Glutamatergic neuron (in vitro differentiated cells): Measurements from ENCODE around the gene TNFRSF13B. TPM values are rescaled to one million over a fixed set of nuclear protein-coding genes. Genes with fewer than 3 reads are reported as not detected.
A peak's percentile ranks its signal among the peaks of the same experiment; 100 is the strongest.

Experiments used
- DNase-seq: peaks from one replicate; pipeline ENCODE4 v3.0.0; 2022
- H3K27ac Mint-ChIP-seq: one replicate; pipeline ENCODE4 v1.8.0; 2020; ENCODE audit warnings: mild to moderate bottlenecking, mixed read lengths, inconsistent platforms; ENCODE audit not compliant: unreplicated experiment
- H3K27me3 Mint-ChIP-seq: one replicate; pipeline ENCODE4 v1.8.0; 2020; ENCODE audit warnings: mild to moderate bottlenecking, moderate library complexity, mixed read lengths, inconsistent platforms; ENCODE audit not compliant: unreplicated experiment
- H3K36me3 Mint-ChIP-seq: one replicate; pipeline ENCODE4 v1.8.0; 2020; ENCODE audit warnings: mild to moderate bottlenecking, mixed read lengths, inconsistent platforms; ENCODE audit not compliant: unreplicated experiment
- H3K4me1 Mint-ChIP-seq: one replicate; pipeline ENCODE4 v1.8.0; 2020; ENCODE audit warnings: mild to moderate bottlenecking, low read depth, mixed read lengths, inconsistent platforms; ENCODE audit not compliant: unreplicated experiment
- H3K4me3 Mint-ChIP-seq: one replicate; pipeline ENCODE4 v1.8.0; 2020; ENCODE audit warnings: mild to moderate bottlenecking, mixed read lengths, inconsistent platforms; ENCODE audit not compliant: unreplicated experiment
- H3K9me3 Mint-ChIP-seq: one replicate; pipeline ENCODE4 v1.8.0; 2020; ENCODE audit warnings: mild to moderate bottlenecking, moderate library complexity, mixed read lengths, inconsistent platforms; ENCODE audit not compliant: unreplicated experiment
- total RNA-seq: library from RNA; stranded (reverse); fragmentation: NEBNext Ultra II Directional; extraction: Animal tissue kit (Norgen Biotek cat#: 25700); gene quantifications from one replicate; pipeline ENCODE4 v1.2.1, GENCODE V29; 2021; ENCODE audit not compliant: unreplicated experiment
- TF ChIP-seq, protein P1 (sequence below): fragments of 200-600 bp; sonication (generic); IDR thresholded peaks from one replicate; pipeline ENCODE4 v1.5.0; 2021; ENCODE audit not compliant: partially characterized antibody, unreplicated experiment

The TNFRSF13B gene
- total RNA-seq, 1 donor from 2014 or later = not detected

DNA sequence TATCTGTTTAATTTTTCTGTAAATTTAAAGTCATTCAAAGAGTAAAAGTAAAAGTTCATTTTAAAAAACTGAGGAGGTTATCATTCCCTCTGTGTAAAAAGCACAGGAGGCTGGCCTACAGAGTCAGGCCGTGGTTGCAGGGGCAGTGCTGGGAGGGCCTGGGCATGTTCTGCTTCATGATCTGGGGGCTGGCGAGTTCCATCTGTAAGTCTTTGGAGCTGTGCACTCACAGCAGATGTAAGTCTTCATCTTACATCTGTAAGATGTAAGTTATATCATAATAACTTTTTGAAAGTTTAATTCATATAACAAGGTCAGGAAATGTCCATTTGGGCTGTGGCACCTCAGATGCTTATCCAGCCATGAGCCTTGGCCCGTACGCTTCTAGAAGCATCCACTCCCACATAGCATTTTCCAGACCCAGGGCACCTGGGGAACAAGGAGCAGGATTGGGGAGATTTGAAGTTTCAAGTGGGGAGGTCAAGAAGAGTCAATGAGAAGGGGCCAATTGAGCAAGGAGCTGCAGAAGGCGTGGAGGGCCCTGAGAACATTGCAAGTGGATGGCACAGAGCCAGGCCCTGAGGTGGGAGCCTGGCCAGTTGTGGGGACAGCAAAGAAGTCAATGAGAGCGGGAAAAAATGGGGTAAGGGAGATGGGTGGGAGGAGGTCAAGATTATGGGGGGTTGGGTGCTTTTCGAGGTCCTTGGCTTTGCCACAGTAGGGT lies 54.1 kb downstream of the TNFRSF13B start:
- TF ChIP-seq, protein P1, sequence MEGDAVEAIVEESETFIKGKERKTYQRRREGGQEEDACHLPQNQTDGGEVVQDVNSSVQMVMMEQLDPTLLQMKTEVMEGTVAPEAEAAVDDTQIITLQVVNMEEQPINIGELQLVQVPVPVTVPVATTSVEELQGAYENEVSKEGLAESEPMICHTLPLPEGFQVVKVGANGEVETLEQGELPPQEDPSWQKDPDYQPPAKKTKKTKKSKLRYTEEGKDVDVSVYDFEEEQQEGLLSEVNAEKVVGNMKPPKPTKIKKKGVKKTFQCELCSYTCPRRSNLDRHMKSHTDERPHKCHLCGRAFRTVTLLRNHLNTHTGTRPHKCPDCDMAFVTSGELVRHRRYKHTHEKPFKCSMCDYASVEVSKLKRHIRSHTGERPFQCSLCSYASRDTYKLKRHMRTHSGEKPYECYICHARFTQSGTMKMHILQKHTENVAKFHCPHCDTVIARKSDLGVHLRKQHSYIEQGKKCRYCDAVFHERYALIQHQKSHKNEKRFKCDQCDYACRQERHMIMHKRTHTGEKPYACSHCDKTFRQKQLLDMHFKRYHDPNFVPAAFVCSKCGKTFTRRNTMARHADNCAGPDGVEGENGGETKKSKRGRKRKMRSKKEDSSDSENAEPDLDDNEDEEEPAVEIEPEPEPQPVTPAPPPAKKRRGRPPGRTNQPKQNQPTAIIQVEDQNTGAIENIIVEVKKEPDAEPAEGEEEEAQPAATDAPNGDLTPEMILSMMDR = no peak
- no peaks in the 10 kb centered on the region for H3K27me3 Mint-ChIP-seq
- H3K27ac Mint-ChIP-seq = no peak overlapping the region
- peaks cover 2% of the 10 kb centered on the region for H3K9me3 Mint-ChIP-seq
- no peak overlapping the region for H3K4me3 Mint-ChIP-seq
- H3K36me3 Mint-ChIP-seq = no peaks in the 10 kb centered on the region
- H3K4me1 Mint-ChIP-seq = no peaks in the 10 kb centered on the region
- no peak for DNase-seq

- H3K9me3 Mint-ChIP-seq = peaks cover 4% of the 10 kb centered on the region
Observed at GRCh38 chr17:16916557-16916920, 55.4 kb downstream of the TNFRSF13B start.

DNA sequence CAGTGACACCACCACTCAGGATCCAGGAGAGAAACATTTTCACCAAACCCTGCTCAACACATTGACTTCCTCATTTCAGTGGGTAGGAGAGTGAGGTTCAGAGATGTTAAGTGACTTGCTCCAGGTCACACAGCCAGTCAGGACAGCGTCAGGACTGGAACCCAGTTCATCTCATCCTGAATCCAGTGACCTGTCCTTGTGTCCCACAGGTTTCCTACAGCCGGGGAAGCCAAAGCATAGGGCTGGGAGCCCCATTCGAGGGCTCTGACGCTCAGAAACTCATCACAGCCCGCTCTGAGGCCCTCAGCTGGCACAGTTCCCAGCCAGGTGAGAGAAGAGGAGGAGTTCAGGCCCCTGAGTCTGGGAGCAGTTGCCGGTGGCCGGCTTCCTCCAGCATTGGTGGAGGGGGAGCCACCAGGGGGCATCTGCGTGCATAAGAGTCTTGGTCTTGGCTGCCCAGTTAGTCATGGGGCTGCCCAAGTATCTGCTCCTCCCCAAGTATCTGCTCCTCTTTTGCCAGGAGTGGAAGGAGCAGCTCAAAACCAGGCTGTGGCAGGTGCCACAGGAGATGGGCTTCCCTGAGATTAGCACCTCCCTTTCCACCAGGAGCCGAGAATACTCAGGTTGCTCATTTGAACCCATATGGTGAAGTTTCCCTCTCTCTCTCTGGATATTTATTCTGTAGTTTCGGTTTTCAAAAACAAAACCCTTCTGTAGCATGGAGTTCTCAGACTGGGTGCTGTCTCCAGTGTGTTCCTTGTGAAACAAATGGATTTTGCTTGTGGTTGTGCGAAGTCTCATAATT lies 56.0 kb downstream of the TNFRSF13B start:
- TF ChIP-seq, protein P1 = peak; percentile 43
- Mint-ChIP-seq H3K4me3 (no peak overlapping the region), H3K27ac (no peak overlapping the region), H3K36me3 (no peaks in the 10 kb centered on the region), H3K9me3 (peaks cover 4% of the 10 kb centered on the region), H3K27me3 (no peaks in the 10 kb centered on the region), H3K4me1 (no peaks in the 10 kb centered on the region)
- peak; percentile 70 for DNase-seq

More at GRCh38 chr17:16916557-16916920, 55.4 kb downstream of the TNFRSF13B start:
- no peaks in the 10 kb centered on the region for H3K36me3 Mint-ChIP-seq
- no peak overlapping the region for H3K27ac Mint-ChIP-seq
- TF ChIP-seq, protein P1 = no peak
- DNase-seq = no peak
- H3K27me3 Mint-ChIP-seq = no peaks in the 10 kb centered on the region
- no peaks in the 10 kb centered on the region for H3K4me1 Mint-ChIP-seq
- H3K4me3 Mint-ChIP-seq = no peak overlapping the region

- Mint-ChIP-seq H3K4me1 (peaks cover 6% of the 10 kb centered on the region), H3K36me3 (no peaks in the 10 kb centered on the region), H3K4me3 (no peak overlapping the region), H3K27me3 (peaks cover 2% of the 10 kb centered on the region), H3K9me3 (peaks cover 4% of the 10 kb centered on the region), H3K27ac (no peak overlapping the region)
- TF ChIP-seq, protein P1 = no peak
- DNase-seq = no peak
Observed at GRCh38 chr17:16913463-16913862, 58.5 kb downstream of the TNFRSF13B start.
